K562 (cell line): ENCODE measurements around the gene SLC8A2. TPM values are rescaled to one million over a fixed set of nuclear protein-coding genes. Genes with fewer than 3 reads are reported as not detected.

ENCODE experiments used
- ASH1L ChIP-seq: fragments of 450-650 bp; IDR thresholded peaks from 2 replicates; pipeline ENCODE4 v1.6.1; 2018; ENCODE audit warnings: borderline replicate concordance, mild to moderate bottlenecking, low read depth; ENCODE audit not compliant: partially characterized antibody
- DIDO1 ChIP-seq: fragments of 450-650 bp; IDR thresholded peaks from 2 replicates; pipeline ENCODE4 v1.6.1; 2016; ENCODE audit warnings: low read depth, missing biosample characterization, missing genetic modification characterization
- E2F8 ChIP-seq: fragments of 450-650 bp; IDR thresholded peaks from 2 replicates; pipeline ENCODE4 v1.7.1; 2018; ENCODE audit warnings: mild to moderate bottlenecking, low read depth; ENCODE audit not compliant: partially characterized antibody
- FOXA1 ChIP-seq: fragments of 450-650 bp; IDR thresholded peaks from 2 replicates; pipeline ENCODE4 v1.6.1; 2016; ENCODE audit warnings: mild to moderate bottlenecking, borderline replicate concordance
- ILF3 ChIP-seq: fragments of 450-650 bp; IDR thresholded peaks from 2 replicates; pipeline ENCODE4 v1.6.1; 2018; ENCODE audit warnings: antibody characterized with exemption, mild to moderate bottlenecking, moderate library complexity, borderline replicate concordance
- KAT2B ChIP-seq: IDR thresholded peaks from one replicate; pipeline ENCODE4 v1.6.1; 2012; ENCODE audit warnings: low read depth, mild to moderate bottlenecking, control low read depth, inconsistent platforms, low read length, moderate library complexity
- MAFG ChIP-seq: fragments of 450-650 bp; conservative IDR thresholded peaks from 2 replicates; pipeline ENCODE4 v1.6.1; 2016; ENCODE audit warnings: missing genetic modification characterization, missing compliant biosample characterization
- MED1 ChIP-seq: sonication (generic); formaldehyde crosslinking; IDR thresholded peaks from 2 replicates; pipeline ENCODE4 v1.8.1; 2023; ENCODE audit warnings: missing genetic modification reagents, borderline replicate concordance
- MITF ChIP-seq: IDR thresholded peaks from 2 replicates; pipeline ENCODE4 v1.6.1; 2014; ENCODE audit warnings: antibody characterized with exemption
- NR1H2 ChIP-seq: sonication (generic); formaldehyde crosslinking; IDR thresholded peaks from 2 replicates; pipeline ENCODE4 v1.4.0; 2020; ENCODE audit warnings: mild to moderate bottlenecking, missing genetic modification reagents
- RB1 ChIP-seq: fragments of 450-650 bp; IDR thresholded peaks from 2 replicates; pipeline ENCODE4 v1.6.1; 2017; ENCODE audit warnings: low read depth, mild to moderate bottlenecking
- RBM17 ChIP-seq: fragments of 200-400 bp; formaldehyde crosslinking; IDR thresholded peaks from 2 replicates; pipeline ENCODE4 v1.6.1; 2017; ENCODE audit warnings: low read depth, mild to moderate bottlenecking, low read length, borderline replicate concordance
- STAT6 ChIP-seq: sonication (generic); formaldehyde crosslinking; IDR thresholded peaks from 2 replicates; pipeline ENCODE4 v1.8.1; 2023; ENCODE audit warnings: mild to moderate bottlenecking, missing genetic modification reagents
- TAF1 ChIP-seq: IDR thresholded peaks from 2 replicates; pipeline ENCODE4 v1.6.1; 2011; ENCODE audit warnings: mild to moderate bottlenecking, low read length, moderate library complexity; ENCODE audit not compliant: insufficient read depth, control insufficient read depth, severe bottlenecking; ENCODE audit errors: extremely low read depth
- TFAP4 ChIP-seq: sonication (generic); formaldehyde crosslinking; IDR thresholded peaks from 2 replicates; pipeline ENCODE4 v1.8.0; 2022; ENCODE audit warnings: missing genetic modification reagents, mild to moderate bottlenecking, moderate library complexity, borderline replicate concordance
- ZNF324 ChIP-seq: fragments of 250-450 bp; sonication (Bioruptor Pico); IDR thresholded peaks from 2 replicates; pipeline ENCODE4 v1.4.0; 2020; ENCODE audit warnings: mild to moderate bottlenecking
- ZNF639 ChIP-seq, 2 experiments: fragments of 200-800 bp in 1 of 2; sonication (Bioruptor generic) in 1 of 2; sonication (generic) in 1 of 2; formaldehyde crosslinking in 1 of 2; IDR thresholded peaks in 1 of 2; conservative IDR thresholded peaks in 1 of 2; 2 replicates each; pipeline versions ENCODE4 v1.5.0 to v1.6.1; 2016 to 2020; ENCODE audit warnings: missing compliant biosample characterization in 1 of 2, missing genetic modification characterization in 1 of 2, missing genetic modification reagents in 1 of 2
- polyA plus RNA-seq, 8 experiments: library from polyadenylated mRNA; depleted of rRNA in 4 of 8; stranded (reverse) in 5 of 8; unstranded in 3 of 8; fragments of >200 nt; fragmentation: Nextera tagmentation in 2 of 8; fragmentation: Illumina TruSeq in 1 of 8; extraction: Ambion mirVana in 2 of 8; extraction: Trizol in 1 of 8; gene quantifications; 2 replicates each; pipeline versions ENCODE4 v1.2.1 to v1.2.3, GENCODE V29; 2011 to 2014; ENCODE audit warnings: inconsistent platforms in 1 of 8, missing spikeins in 1 of 8
- total RNA-seq, 7 experiments: library from RNA; depleted of rRNA in 6 of 7; stranded (reverse); fragments of >200 nt in 6 of 7; fragmentation: Illumina TruSeq in 2 of 7; extraction: Trizol in 2 of 7; gene quantifications; 2 replicates each; pipeline versions ENCODE4 v1.2.1 to v1.2.3, GENCODE V29; 2011 to 2021; ENCODE audit warnings: low replicate concordance in 1 of 7

SLC8A2 gene
- total and polyA plus RNA-seq, 9 of the 15 experiments (the other 6 are each of a cell fraction or from before 2014, with no cell fraction given), result 0.07 to 0.66 (median 0.24) TPM; not detected in 3

- no peak for TF ChIP-seq KAT2B
- TF ChIP-seq DIDO1 (tag), result no peak
- TF ChIP-seq RB1, result peak; percentile 42; the same call in 1 of the 2 replicates
- no peak for TF ChIP-seq MED1
- TF ChIP-seq FOXA1, result no peak
- no peak for TF ChIP-seq ZNF324 (CRISPR knock-in tag)
- TF ChIP-seq ASH1L, result no peak
- TF ChIP-seq TAF1, result peak; percentile 39
- peak; percentile 94 for TF ChIP-seq MITF
- TF ChIP-seq ZNF639 (CRISPR knock-in tag; conservative IDR thresholded peaks at IDR 0.05 in 1 of 2, IDR thresholded peaks at IDR 0.05 in 1 of 2), result peak in 1 of 2 experiments; percentile 92; a peak in 2 of 4 replicates
- peak; percentile 99 for TF ChIP-seq TFAP4 (CRISPR knock-in tag)
- no peak for TF ChIP-seq ILF3
- TF ChIP-seq STAT6 (CRISPR knock-in tag), result peak; percentile 38; the same call in 1 of the 2 replicates
- TF ChIP-seq RBM17, result no peak
- peak; percentile 52 for TF ChIP-seq E2F8
- TF ChIP-seq NR1H2 (CRISPR knock-in tag), result no peak
- TF ChIP-seq MAFG (tag), result no peak
Measured at GRCh38 chr19:47514869-47515588, 43.3 kb upstream of the SLC8A2 start, which contains the start of gene NAPA (continued).
